Liver (tissue), 9 donors: Measurements from ENCODE around the gene FSCN2. TPM values are rescaled to one million over a fixed set of nuclear protein-coding genes. Genes with fewer than 3 reads are reported as not detected.

Source experiments
- DNase-seq: peaks from one replicate; pipeline ENCODE4 v3.0.0-alpha.2; 2017; ENCODE audit warnings: low spot score
- H3K27ac ChIP-seq, 2 donors: one replicate each; pipeline ENCODE4 v1.7.0; 2013; ENCODE audit warnings: inconsistent platforms in 2 of 2, low read length in 2 of 2, control low read depth in 1 of 2, low read depth in 1 of 2, mild to moderate bottlenecking in 1 of 2
- H3K27me3 ChIP-seq, 4 donors: one replicate each; pipeline versions ENCODE4 v1.6.1 to v1.7.0; 2013; ENCODE audit warnings: low read length in 3 of 4, inconsistent platforms in 1 of 4, mild to moderate bottlenecking in 1 of 4, moderate library complexity in 1 of 4; ENCODE audit not compliant: control insufficient read depth in 4 of 4, insufficient read depth in 4 of 4
- H3K36me3 ChIP-seq, 4 donors: one replicate each; pipeline versions ENCODE4 v1.6.1 to v1.7.0; 2013; ENCODE audit warnings: low read length in 3 of 4, mild to moderate bottlenecking in 3 of 4, low read depth in 1 of 4, moderate library complexity in 1 of 4; ENCODE audit not compliant: control insufficient read depth in 4 of 4, insufficient read depth in 3 of 4
- H3K4me1 ChIP-seq, 4 donors: one replicate each; pipeline versions ENCODE4 v1.6.1 to v1.7.0; 2013; ENCODE audit warnings: low read length in 3 of 4, mild to moderate bottlenecking in 3 of 4, moderate library complexity in 1 of 4; ENCODE audit not compliant: control insufficient read depth in 4 of 4, insufficient read depth in 4 of 4
- H3K4me3 ChIP-seq, 3 donors: one replicate each; pipeline versions ENCODE4 v1.6.1 to v1.7.0; 2013; ENCODE audit warnings: low read length in 3 of 3, control low read depth in 1 of 3, low read depth in 1 of 3, mild to moderate bottlenecking in 1 of 3
- H3K9ac ChIP-seq, 2 donors: one replicate each; pipeline ENCODE4 v1.7.0; 2013; ENCODE audit warnings: low read length in 2 of 2, mild to moderate bottlenecking in 2 of 2, moderate library complexity in 2 of 2, control low read depth in 1 of 2, low read depth in 1 of 2
- H3K9me3 ChIP-seq, 4 donors: one replicate each; pipeline versions ENCODE4 v1.6.1 to v1.7.0; 2013; ENCODE audit warnings: low read length in 3 of 4; ENCODE audit not compliant: control insufficient read depth in 4 of 4
- EGR1 ChIP-seq, 2 donors: IDR thresholded peaks; 2 replicates each; pipeline ENCODE4 v1.6.1; 2016 to 2018; ENCODE audit warnings: antibody characterized with exemption in 2 of 2, low read depth in 2 of 2
- FOXA1 ChIP-seq: IDR thresholded peaks from 2 replicates; pipeline ENCODE4 v1.6.1; 2016; ENCODE audit warnings: antibody characterized with exemption
- FOXA2 ChIP-seq: IDR thresholded peaks from 2 replicates; pipeline ENCODE4 v1.6.1; 2016; ENCODE audit warnings: antibody characterized with exemption
- GABPA ChIP-seq, 2 donors: IDR thresholded peaks in 1 of 2; conservative IDR thresholded peaks in 1 of 2; 2 replicates each; pipeline ENCODE4 v1.6.1; 2016; ENCODE audit warnings: antibody characterized with exemption in 2 of 2, mild to moderate bottlenecking in 1 of 2, moderate library complexity in 1 of 2
- HNF4A ChIP-seq, 2 donors: conservative IDR thresholded peaks; 2 replicates each; pipeline ENCODE4 v1.6.1; 2016; ENCODE audit warnings: antibody characterized with exemption in 2 of 2, mild to moderate bottlenecking in 2 of 2
- HNF4G ChIP-seq: IDR thresholded peaks from 2 replicates; pipeline ENCODE4 v1.6.1; 2016; ENCODE audit warnings: antibody characterized with exemption
- JUND ChIP-seq, 2 donors: IDR thresholded peaks; 2 replicates each; pipeline ENCODE4 v1.6.1; 2016; ENCODE audit warnings: antibody characterized with exemption in 2 of 2
- NR2F2 ChIP-seq: IDR thresholded peaks from 2 replicates; pipeline ENCODE4 v1.6.1; 2016; ENCODE audit warnings: antibody characterized with exemption
- RAD21 ChIP-seq, 2 donors: IDR thresholded peaks; 2 replicates each; pipeline ENCODE4 v1.6.1; 2016; ENCODE audit warnings: antibody characterized with exemption in 2 of 2, mild to moderate bottlenecking in 2 of 2
- RXRA ChIP-seq, 2 donors: IDR thresholded peaks; 2 replicates each; pipeline ENCODE4 v1.6.1; 2017 to 2018; ENCODE audit warnings: antibody characterized with exemption in 2 of 2, mild to moderate bottlenecking in 1 of 2
- SP1 ChIP-seq: IDR thresholded peaks from 2 replicates; pipeline ENCODE4 v1.6.1; 2018; ENCODE audit warnings: antibody characterized with exemption, mild to moderate bottlenecking
- TAF1 ChIP-seq: conservative IDR thresholded peaks from 2 replicates; pipeline ENCODE4 v1.6.1; 2016; ENCODE audit warnings: antibody characterized with exemption, mild to moderate bottlenecking
- YY1 ChIP-seq: IDR thresholded peaks from 2 replicates; pipeline ENCODE4 v1.6.1; 2016; ENCODE audit warnings: antibody characterized with exemption, mild to moderate bottlenecking
- WGBS: extraction: QIAGEN DNeasy Blood & Tissue Kit; methylation state at CpG from one replicate; pipeline ENCODE4 v1.1.7; 2013; 5-methylcytosine and 5-hydroxymethylcytosine counted together
- polyA plus RNA-seq, 2 donors: library from polyadenylated mRNA; stranded (reverse) in 1 of 2; unstranded in 1 of 2; fragments of 200-250 nt in 1 of 2; fragments of >200 nt in 1 of 2; fragmentation: Nextera tagmentation in 1 of 2; extraction: Ambion mirVana in 1 of 2; gene quantifications; one replicate each; pipeline versions ENCODE4 v1.2.1 to v1.2.3, GENCODE V29; 2013 to 2015
- total RNA-seq, 2 donors: library from RNA; depleted of rRNA; stranded (reverse); fragments of >200 nt; gene quantifications; one replicate each; pipeline ENCODE4 v1.2.3, GENCODE V29; 2014
- TF ChIP-seq, protein P1 (sequence below): IDR thresholded peaks from 2 replicates; pipeline ENCODE4 v1.6.1; 2016; ENCODE audit warnings: antibody characterized with exemption
- TF ChIP-seq, protein P2 (sequence below): fragments of 150-350 bp; IDR thresholded peaks from 2 replicates; pipeline ENCODE4 v1.5.1; 2017; ENCODE audit warnings: improper control_type of control experiment, low read depth, low read length; ENCODE audit not compliant: missing input control
- TF ChIP-seq, protein P3 (sequence below): IDR thresholded peaks from 2 replicates; pipeline ENCODE4 v1.6.1; 2016; ENCODE audit warnings: antibody characterized with exemption, mild to moderate bottlenecking
- TF ChIP-seq, protein P4 (sequence below): IDR thresholded peaks from 2 replicates; pipeline ENCODE4 v1.6.1; 2016; ENCODE audit warnings: antibody characterized with exemption
- donor health status: healthy.
- donor health status: healthy.
- donor health status: healthy.
- donor health status: healthy.
- donor health status: healthy.

FSCN2 gene
- total and polyA plus RNA-seq, 4 donors: 0.09 to 0.42 TPM; not detected in 2

DNA sequence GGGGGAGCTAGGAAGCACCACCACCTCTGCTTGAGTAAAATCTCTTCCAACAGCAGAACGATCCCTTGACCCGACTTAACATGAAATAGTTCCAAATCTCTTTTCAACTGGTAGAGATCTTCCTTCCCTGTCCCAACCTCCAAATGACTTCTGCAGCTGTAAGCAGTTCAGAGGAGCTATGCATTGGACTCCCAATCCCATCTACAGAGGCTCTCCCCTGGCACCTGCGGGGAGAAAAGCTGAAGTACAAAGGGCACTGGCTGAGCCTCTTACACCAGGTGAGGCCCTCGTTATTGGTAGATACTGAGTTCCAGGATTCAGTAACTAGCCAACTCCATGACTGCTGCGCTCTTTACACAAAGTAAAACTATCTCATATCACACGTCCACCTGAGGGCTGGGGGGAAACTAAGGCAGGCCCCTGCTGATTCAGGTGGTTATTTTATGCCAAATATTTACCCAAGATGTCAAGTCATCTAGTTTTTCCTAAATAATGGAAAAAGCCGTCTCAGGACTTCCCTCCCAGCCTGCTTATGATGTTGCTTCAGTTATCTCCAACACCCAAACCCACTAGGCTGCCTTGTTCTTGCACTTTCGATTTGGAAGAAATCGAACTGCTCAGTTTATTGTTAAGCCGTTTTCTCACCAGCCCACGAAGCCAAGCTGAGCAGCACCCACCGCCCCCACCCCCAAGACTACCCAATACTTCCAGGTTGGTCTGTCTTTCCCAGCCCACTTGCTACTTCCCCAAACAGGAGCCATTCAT, 18.8 kb upstream of the FSCN2 start:
- Histone ChIP-seq H3K9ac (peak overlapping the region; percentile 78 to 87), H3K4me3 (peak overlapping the region; percentile 41 to 97 (median 87)), H3K27ac (peak overlapping the region in 1 of 2 donors; percentile 19), H3K9me3 (no peaks in the 10 kb centered on the region), H3K4me1 (peaks cover 7 to 41% (median 18%) of the 10 kb centered on the region in 4 donors), H3K36me3 (peaks cover 3 to 22% (median 13%) of the 10 kb centered on the region in 4 donors), H3K27me3 (no peaks in the 10 kb centered on the region)
- 48% methylated on average over 12 of the region's 12 CpGs for WGBS
- no peak for TF ChIP-seq HNF4G
- TF ChIP-seq EGR1 (IDR thresholded peaks at IDR 0.05; ENCODE audit: low read depth in 2 of 2): no peak
- no peak for TF ChIP-seq JUND (IDR thresholded peaks at IDR 0.05)
- TF ChIP-seq RXRA (IDR thresholded peaks at IDR 0.05): no peak
- TF ChIP-seq HNF4A (conservative IDR thresholded peaks at IDR 0.05): peak; percentile 28 to 53
- no peak for TF ChIP-seq GABPA (IDR thresholded peaks at IDR 0.05 in 1 of 2, conservative IDR thresholded peaks at IDR 0.05 in 1 of 2)
- no peak for DNase-seq

DNA sequence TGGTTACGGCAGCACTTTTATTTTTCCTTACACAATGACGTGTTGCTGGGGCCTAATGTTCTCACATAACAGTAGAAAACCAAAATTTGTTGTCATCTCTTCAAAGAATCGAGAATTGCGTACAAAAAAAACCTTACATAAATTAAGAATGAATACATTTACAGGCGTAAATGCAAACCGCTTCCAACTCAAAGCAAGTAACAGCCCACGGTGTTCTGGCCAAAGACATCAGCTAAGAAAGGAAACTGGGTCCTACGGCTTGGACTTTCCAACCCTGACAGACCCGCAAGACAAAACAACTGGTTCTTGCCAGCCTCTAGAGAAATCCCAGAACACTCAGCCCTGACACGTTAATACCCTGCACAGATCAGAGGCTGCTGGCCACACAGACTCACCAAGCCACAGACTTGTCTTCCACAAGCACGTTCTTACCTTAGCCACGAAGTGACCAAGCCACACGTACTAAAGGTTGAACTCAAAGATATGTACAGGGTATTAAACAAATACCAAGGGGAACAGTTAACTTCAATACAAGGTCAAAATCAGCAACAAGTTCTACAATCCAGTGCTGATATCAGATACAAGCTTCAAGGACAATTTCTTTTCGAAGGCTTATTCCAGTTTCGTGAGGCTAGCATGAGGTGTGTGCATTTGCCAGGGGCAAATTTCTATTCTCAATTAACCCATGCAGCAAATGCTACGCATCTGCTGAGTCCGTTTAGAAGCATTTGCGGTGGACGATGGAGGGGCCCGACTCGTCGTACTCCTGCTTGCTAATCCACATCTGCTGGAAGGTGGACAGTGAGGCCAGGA, 18.0 kb upstream of the FSCN2 start:
- 45% methylated on average over 22 of the region's 22 CpGs for WGBS

DNA sequence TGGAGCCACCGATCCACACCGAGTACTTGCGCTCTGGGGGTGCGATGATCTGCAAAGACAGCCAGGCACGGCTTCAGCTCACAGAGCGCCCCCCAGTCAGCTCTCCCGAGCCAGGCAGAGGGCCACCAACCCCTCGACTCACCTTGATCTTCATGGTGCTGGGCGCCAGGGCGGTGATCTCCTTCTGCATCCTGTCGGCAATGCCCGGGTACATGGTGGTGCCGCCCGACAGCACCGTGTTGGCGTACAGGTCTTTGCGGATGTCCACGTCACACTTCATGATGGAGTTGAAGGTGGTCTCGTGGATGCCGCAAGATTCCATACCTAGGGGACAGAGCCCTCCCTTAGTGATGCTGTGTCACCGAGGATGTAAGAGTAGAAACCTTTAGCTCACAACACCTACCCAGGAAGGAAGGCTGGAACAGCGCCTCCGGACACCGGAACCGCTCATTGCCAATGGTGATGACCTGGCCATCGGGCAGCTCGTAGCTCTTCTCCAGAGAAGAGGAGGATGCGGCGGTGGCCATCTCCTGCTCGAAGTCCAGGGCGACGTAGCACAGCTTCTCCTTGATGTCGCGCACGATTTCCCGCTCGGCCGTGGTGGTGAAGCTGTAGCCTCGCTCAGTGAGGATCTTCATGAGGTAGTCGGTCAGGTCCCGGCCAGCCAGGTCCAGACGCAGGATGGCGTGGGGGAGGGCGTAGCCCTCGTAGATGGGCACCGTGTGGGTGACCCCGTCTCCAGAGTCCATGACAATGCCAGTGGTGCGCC, 17.2 kb upstream of the FSCN2 start:
- no peaks in the 10 kb centered on the region for H3K27me3 ChIP-seq
- H3K27ac ChIP-seq: peak overlapping the region in 1 of 2 donors; percentile 79
- no peaks in the 10 kb centered on the region for H3K9me3 ChIP-seq
- peak overlapping the region; percentile 78 to 87 for H3K9ac ChIP-seq
- peak overlapping the region; percentile 87 to 97 (median 95) for H3K4me3 ChIP-seq
- peaks cover 3 to 22% (median 13%) of the 10 kb centered on the region in 4 donors for H3K36me3 ChIP-seq
- H3K4me1 ChIP-seq: peaks cover 7 to 44% (median 20%) of the 10 kb centered on the region in 4 donors
- DNase-seq: no peak
- WGBS: 32% methylated on average over 48 of the region's 48 CpGs
- TF ChIP-seq FOXA1 (no peak), EGR1 (IDR thresholded peaks at IDR 0.05; ENCODE audit: low read depth in 2 of 2) (no peak), RAD21 (IDR thresholded peaks at IDR 0.05) (no peak), JUND (IDR thresholded peaks at IDR 0.05) (no peak), RXRA (IDR thresholded peaks at IDR 0.05) (no peak), NR2F2 (no peak), HNF4A (conservative IDR thresholded peaks at IDR 0.05) (no peak), GABPA (IDR thresholded peaks at IDR 0.05 in 1 of 2, conservative IDR thresholded peaks at IDR 0.05 in 1 of 2) (no peak), YY1 (no peak), TAF1 (no peak), HNF4G (no peak), FOXA2 (no peak), SP1 (no peak)
- TF ChIP-seq, protein P1, sequence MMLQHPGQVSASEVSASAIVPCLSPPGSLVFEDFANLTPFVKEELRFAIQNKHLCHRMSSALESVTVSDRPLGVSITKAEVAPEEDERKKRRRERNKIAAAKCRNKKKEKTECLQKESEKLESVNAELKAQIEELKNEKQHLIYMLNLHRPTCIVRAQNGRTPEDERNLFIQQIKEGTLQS: no peak
- TF ChIP-seq, protein P2, sequence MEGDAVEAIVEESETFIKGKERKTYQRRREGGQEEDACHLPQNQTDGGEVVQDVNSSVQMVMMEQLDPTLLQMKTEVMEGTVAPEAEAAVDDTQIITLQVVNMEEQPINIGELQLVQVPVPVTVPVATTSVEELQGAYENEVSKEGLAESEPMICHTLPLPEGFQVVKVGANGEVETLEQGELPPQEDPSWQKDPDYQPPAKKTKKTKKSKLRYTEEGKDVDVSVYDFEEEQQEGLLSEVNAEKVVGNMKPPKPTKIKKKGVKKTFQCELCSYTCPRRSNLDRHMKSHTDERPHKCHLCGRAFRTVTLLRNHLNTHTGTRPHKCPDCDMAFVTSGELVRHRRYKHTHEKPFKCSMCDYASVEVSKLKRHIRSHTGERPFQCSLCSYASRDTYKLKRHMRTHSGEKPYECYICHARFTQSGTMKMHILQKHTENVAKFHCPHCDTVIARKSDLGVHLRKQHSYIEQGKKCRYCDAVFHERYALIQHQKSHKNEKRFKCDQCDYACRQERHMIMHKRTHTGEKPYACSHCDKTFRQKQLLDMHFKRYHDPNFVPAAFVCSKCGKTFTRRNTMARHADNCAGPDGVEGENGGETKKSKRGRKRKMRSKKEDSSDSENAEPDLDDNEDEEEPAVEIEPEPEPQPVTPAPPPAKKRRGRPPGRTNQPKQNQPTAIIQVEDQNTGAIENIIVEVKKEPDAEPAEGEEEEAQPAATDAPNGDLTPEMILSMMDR: no peak
- TF ChIP-seq, protein P3, sequence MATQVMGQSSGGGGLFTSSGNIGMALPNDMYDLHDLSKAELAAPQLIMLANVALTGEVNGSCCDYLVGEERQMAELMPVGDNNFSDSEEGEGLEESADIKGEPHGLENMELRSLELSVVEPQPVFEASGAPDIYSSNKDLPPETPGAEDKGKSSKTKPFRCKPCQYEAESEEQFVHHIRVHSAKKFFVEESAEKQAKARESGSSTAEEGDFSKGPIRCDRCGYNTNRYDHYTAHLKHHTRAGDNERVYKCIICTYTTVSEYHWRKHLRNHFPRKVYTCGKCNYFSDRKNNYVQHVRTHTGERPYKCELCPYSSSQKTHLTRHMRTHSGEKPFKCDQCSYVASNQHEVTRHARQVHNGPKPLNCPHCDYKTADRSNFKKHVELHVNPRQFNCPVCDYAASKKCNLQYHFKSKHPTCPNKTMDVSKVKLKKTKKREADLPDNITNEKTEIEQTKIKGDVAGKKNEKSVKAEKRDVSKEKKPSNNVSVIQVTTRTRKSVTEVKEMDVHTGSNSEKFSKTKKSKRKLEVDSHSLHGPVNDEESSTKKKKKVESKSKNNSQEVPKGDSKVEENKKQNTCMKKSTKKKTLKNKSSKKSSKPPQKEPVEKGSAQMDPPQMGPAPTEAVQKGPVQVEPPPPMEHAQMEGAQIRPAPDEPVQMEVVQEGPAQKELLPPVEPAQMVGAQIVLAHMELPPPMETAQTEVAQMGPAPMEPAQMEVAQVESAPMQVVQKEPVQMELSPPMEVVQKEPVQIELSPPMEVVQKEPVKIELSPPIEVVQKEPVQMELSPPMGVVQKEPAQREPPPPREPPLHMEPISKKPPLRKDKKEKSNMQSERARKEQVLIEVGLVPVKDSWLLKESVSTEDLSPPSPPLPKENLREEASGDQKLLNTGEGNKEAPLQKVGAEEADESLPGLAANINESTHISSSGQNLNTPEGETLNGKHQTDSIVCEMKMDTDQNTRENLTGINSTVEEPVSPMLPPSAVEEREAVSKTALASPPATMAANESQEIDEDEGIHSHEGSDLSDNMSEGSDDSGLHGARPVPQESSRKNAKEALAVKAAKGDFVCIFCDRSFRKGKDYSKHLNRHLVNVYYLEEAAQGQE: no peak
- TF ChIP-seq, protein P4, sequence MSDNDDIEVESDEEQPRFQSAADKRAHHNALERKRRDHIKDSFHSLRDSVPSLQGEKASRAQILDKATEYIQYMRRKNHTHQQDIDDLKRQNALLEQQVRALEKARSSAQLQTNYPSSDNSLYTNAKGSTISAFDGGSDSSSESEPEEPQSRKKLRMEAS: no peak

More for the DNA sequence above, 18.0 kb upstream of the FSCN2 start:
- Histone ChIP-seq H3K4me3 (peak overlapping the region; percentile 87 to 97 (median 95)), H3K36me3 (peaks cover 3 to 22% (median 13%) of the 10 kb centered on the region in 4 donors), H3K9ac (peak overlapping the region; percentile 78 to 87), H3K4me1 (peaks cover 7 to 41% (median 18%) of the 10 kb centered on the region in 4 donors), H3K27ac (peak overlapping the region in 1 of 2 donors; percentile 19), H3K9me3 (no peaks in the 10 kb centered on the region), H3K27me3 (no peaks in the 10 kb centered on the region)
- TF ChIP-seq HNF4G (no peak), SP1 (peak; percentile 6)
- no peak for DNase-seq
